Mesenchymal stem cell (in vitro differentiated cells and primary cell): ENCODE data around the gene PPM1D. TPM values are rescaled to one million over a fixed set of nuclear protein-coding genes. Genes with fewer than 3 reads are reported as not detected.
A peak's percentile ranks its signal among the peaks of the same experiment; 100 is the strongest.
"Not testable (repeated sequence)": the region's sequence is repeated elsewhere in the genome, so short reads cannot be mapped to it uniquely, and the experiment has no call there.

ENCODE experiments used
- DNase-seq: peaks from one replicate; pipeline ENCODE4 v3.0.0-alpha.2; 2013
- H2AFZ ChIP-seq: one replicate; pipeline ENCODE4 v1.6.1; 2013; ENCODE audit warnings: low read depth, mild to moderate bottlenecking, control low read depth, inconsistent platforms, low read length, moderate library complexity
- H2AK5ac ChIP-seq: 2 replicates; pipeline ENCODE4 v1.6.1; 2013; ENCODE audit warnings: low read length, moderate library complexity, mild to moderate bottlenecking, inconsistent platforms; ENCODE audit not compliant: severe bottlenecking
- H2BK120ac ChIP-seq: one replicate; pipeline ENCODE4 v1.6.1; 2013; ENCODE audit warnings: low read depth, mild to moderate bottlenecking, inconsistent platforms, low read length, moderate library complexity
- H2BK12ac ChIP-seq, 2 experiments: one replicate each; pipeline ENCODE4 v1.6.1; 2013; ENCODE audit warnings: inconsistent platforms in 2 of 2, low read length in 2 of 2, mild to moderate bottlenecking in 2 of 2, moderate library complexity in 2 of 2, control low read depth in 1 of 2
- H2BK15ac ChIP-seq: one replicate; pipeline ENCODE4 v1.6.1; 2013; ENCODE audit warnings: mild to moderate bottlenecking, low read depth, inconsistent platforms; ENCODE audit not compliant: poor library complexity, severe bottlenecking
- H2BK5ac ChIP-seq: 2 replicates; pipeline ENCODE4 v1.6.1; 2013; ENCODE audit warnings: low read depth, mild to moderate bottlenecking, low read length, control low read depth, inconsistent platforms; ENCODE audit not compliant: poor library complexity, severe bottlenecking
- H3K14ac ChIP-seq, 2 experiments: one replicate each; pipeline ENCODE4 v1.6.1; 2013; ENCODE audit warnings: inconsistent platforms in 2 of 2, low read length in 2 of 2, control low read depth in 1 of 2, mild to moderate bottlenecking in 1 of 2, moderate library complexity in 1 of 2
- H3K18ac ChIP-seq, 2 experiments: one replicate each; pipeline ENCODE4 v1.6.1; 2013; ENCODE audit warnings: inconsistent platforms in 2 of 2, low read length in 2 of 2, control low read depth in 1 of 2, low read depth in 1 of 2, mild to moderate bottlenecking in 1 of 2
- H3K23ac ChIP-seq, 2 experiments: one replicate each; pipeline ENCODE4 v1.6.1; 2013; ENCODE audit warnings: inconsistent platforms in 2 of 2, low read length in 2 of 2, mild to moderate bottlenecking in 2 of 2, moderate library complexity in 2 of 2, control low read depth in 1 of 2
- H3K27ac ChIP-seq: 2 replicates; pipeline ENCODE4 v1.5.1; 2013; ENCODE audit warnings: mild to moderate bottlenecking, moderate library complexity, low read length, control low read depth, inconsistent platforms; ENCODE audit not compliant: poor library complexity, severe bottlenecking
- H3K27me3 ChIP-seq, 2 experiments: 2 replicates each; pipeline versions ENCODE4 v1.6.1 to v1.7.0; 2013; ENCODE audit warnings: low read length in 2 of 2, mild to moderate bottlenecking in 2 of 2, moderate library complexity in 2 of 2, control low read depth in 1 of 2, inconsistent platforms in 1 of 2; ENCODE audit not compliant: control insufficient read depth in 1 of 2, insufficient read depth in 1 of 2
- H3K36me3 ChIP-seq, 2 experiments: 2 replicates each; pipeline versions ENCODE4 v1.6.1 to v1.7.0; 2013; ENCODE audit warnings: low read length in 2 of 2, control low read depth in 1 of 2, inconsistent platforms in 1 of 2, low read depth in 1 of 2, mild to moderate bottlenecking in 1 of 2; ENCODE audit not compliant: insufficient read depth in 2 of 2, control insufficient read depth in 1 of 2
- H3K4ac ChIP-seq, 2 experiments: one replicate each; pipeline ENCODE4 v1.6.1; 2013; ENCODE audit warnings: inconsistent platforms in 2 of 2, low read length in 2 of 2, mild to moderate bottlenecking in 2 of 2, moderate library complexity in 2 of 2, control low read depth in 1 of 2, low read depth in 1 of 2
- H3K4me1 ChIP-seq: 2 replicates; pipeline ENCODE4 v1.6.1; 2013; ENCODE audit warnings: low read depth, low read length, control low read depth; ENCODE audit not compliant: control insufficient read depth, insufficient read depth
- H3K4me2 ChIP-seq: 2 replicates; pipeline ENCODE4 v1.6.1; 2013; ENCODE audit warnings: low read length, mild to moderate bottlenecking, inconsistent platforms; ENCODE audit not compliant: poor library complexity, severe bottlenecking
- H3K4me3 ChIP-seq, 2 experiments: 2 replicates each; pipeline versions ENCODE4 v1.5.1 to v1.7.0; 2013; ENCODE audit warnings: low read length in 2 of 2, mild to moderate bottlenecking in 2 of 2, control low read depth in 1 of 2, low read depth in 1 of 2; ENCODE audit not compliant: insufficient read depth in 1 of 2
- H3K79me1 ChIP-seq: replicated peaks from 2 replicates; pipeline ENCODE4 v1.6.1; 2013; ENCODE audit warnings: mild to moderate bottlenecking, control low read depth, low read length, inconsistent platforms; ENCODE audit not compliant: poor library complexity, severe bottlenecking
- H3K9ac ChIP-seq: 2 replicates; pipeline ENCODE4 v1.7.0; 2013; ENCODE audit warnings: mild to moderate bottlenecking, low read length, moderate library complexity
- H3K9me3 ChIP-seq: 2 replicates; pipeline ENCODE4 v1.7.0; 2013; ENCODE audit warnings: mild to moderate bottlenecking, low read length; ENCODE audit not compliant: control insufficient read depth
- H4K8ac ChIP-seq: one replicate; pipeline ENCODE4 v1.6.1; 2013; ENCODE audit warnings: inconsistent platforms, mild to moderate bottlenecking, low read length, moderate library complexity
- H4K91ac ChIP-seq: one replicate; pipeline ENCODE4 v1.6.1; 2013; ENCODE audit warnings: mild to moderate bottlenecking, low read length, inconsistent platforms
- WGBS: methylation state at CpG from one replicate; pipeline ENCODE4 v1.1.7; 2013; ENCODE audit warnings: mixed read lengths; 5-methylcytosine and 5-hydroxymethylcytosine counted together
- polyA plus RNA-seq, 2 experiments: library from polyadenylated mRNA; stranded (reverse); fragments of 200-250 nt; gene quantifications; one replicate each; pipeline ENCODE4 v1.2.3, GENCODE V29; 2013

The PPM1D gene
- polyA plus RNA-seq (2013, experiment 1 of 2), result 10.7 TPM
- polyA plus RNA-seq (2013, experiment 2 of 2), result 10.7 TPM

GRCh38 chr17:60599620-60600489 lies at the start of gene PPM1D:
Gene PPM1D (plus strand): TSS chr17:60600193. CDS start chr17:60600415, 222 bp downstream.
- Histone ChIP-seq H2AFZ (peak within 1 kb of the TSS; percentile 33), H3K36me3 (no peaks in the 10 kb centered on the region), H2BK15ac (peak within 1 kb of the TSS; percentile 97), H3K9me3 (no peaks in the 10 kb centered on the region), H3K4me3 (peak within 1 kb of the TSS; percentile 98 to 99), H3K27me3 (no peaks in the 10 kb centered on the region), H3K27ac (peak within 1 kb of the TSS; percentile 98), H4K8ac (peak within 1 kb of the TSS; percentile 87), H3K23ac (peak within 1 kb of the TSS; percentile 42 to 100), H4K91ac (peak within 1 kb of the TSS; percentile 84), H3K4ac (peak within 1 kb of the TSS; percentile 80 to 97), H3K4me1 (peaks cover 8% of the 10 kb centered on the region), H3K14ac (peak within 1 kb of the TSS in 1 of 2 experiments; percentile 98), H3K4me2 (peak within 1 kb of the TSS; percentile 93), H3K79me1 (no peaks in the 10 kb centered on the region), H2BK12ac (peak within 1 kb of the TSS in 1 of 2 experiments; percentile 92), H2BK120ac (peak within 1 kb of the TSS; percentile 94), H2AK5ac (no peak within 1 kb of the TSS), H2BK5ac (peak within 1 kb of the TSS; percentile 89), H3K18ac (peak within 1 kb of the TSS; percentile 78 to 97), H3K9ac (peak within 1 kb of the TSS; percentile 94)
- DNase-seq, result peak; percentile 98
- under 1% methylated on average over 73 of the region's 83 CpGs for WGBS

- not testable (repeated sequence) for H3K23ac ChIP-seq, H2BK5ac ChIP-seq, H2AK5ac ChIP-seq, H3K4me3 ChIP-seq, H3K79me1 ChIP-seq, H3K27ac ChIP-seq, H3K27me3 ChIP-seq, H2BK15ac ChIP-seq, H2BK120ac ChIP-seq, H3K9me3 ChIP-seq, H3K14ac ChIP-seq, H3K4me1 ChIP-seq, H3K36me3 ChIP-seq, H3K4me2 ChIP-seq, H2BK12ac ChIP-seq, H3K4ac ChIP-seq, H4K91ac ChIP-seq, H3K9ac ChIP-seq, H4K8ac ChIP-seq, DNase-seq, H3K18ac ChIP-seq, H2AFZ ChIP-seq
- 98% methylated on average over 5 of the region's 13 CpGs for WGBS
These were observed 47.7 kb upstream of the PPM1D start for GRCh38 chr17:60552255-60552654.

- H3K4me3 ChIP-seq, result no peak overlapping the region
- H3K27me3 ChIP-seq, result no peaks in the 10 kb centered on the region
- no peak overlapping the region for H4K8ac ChIP-seq
- H3K4ac ChIP-seq, result no peak overlapping the region
- peaks cover 9% of the 10 kb centered on the region for H3K9me3 ChIP-seq
- no peak overlapping the region for H3K14ac ChIP-seq
- H2AFZ ChIP-seq, result no peak overlapping the region
- H3K36me3 ChIP-seq, result no peaks in the 10 kb centered on the region
- H2AK5ac ChIP-seq, result no peak overlapping the region
- H2BK15ac ChIP-seq, result no peak overlapping the region
- H3K27ac ChIP-seq, result peak overlapping the region; percentile 35
- H3K79me1 ChIP-seq, result no peaks in the 10 kb centered on the region
- no peak overlapping the region for H2BK120ac ChIP-seq
- no peak overlapping the region for H2BK5ac ChIP-seq
- peak; percentile 79 for DNase-seq
- H3K4me1 ChIP-seq, result peaks cover 2% of the 10 kb centered on the region
- no peak overlapping the region for H3K4me2 ChIP-seq
- H3K9ac ChIP-seq, result no peak overlapping the region
- H3K23ac ChIP-seq, result no peak overlapping the region
- no peak overlapping the region for H2BK12ac ChIP-seq
- H3K18ac ChIP-seq, result no peak overlapping the region
- 70% methylated on average over 1 of the region's 2 CpGs for WGBS
- no peak overlapping the region for H4K91ac ChIP-seq
These were observed 45.6 kb upstream of the PPM1D start for GRCh38 chr17:60554377-60554788.

GRCh38 chr17:60555786-60556185 lies 44.2 kb upstream of the PPM1D start:
- 87% methylated on average over 4 of the region's 4 CpGs for WGBS
- Histone ChIP-seq H3K4me3 (no peak overlapping the region), H3K27me3 (no peaks in the 10 kb centered on the region), H3K4ac (no peak overlapping the region), H2BK15ac (no peak overlapping the region), H3K4me2 (no peak overlapping the region), H3K79me1 (no peaks in the 10 kb centered on the region), H3K23ac (no peak overlapping the region), H4K8ac (no peak overlapping the region), H4K91ac (no peak overlapping the region), H2AK5ac (no peak overlapping the region), H2BK5ac (no peak overlapping the region), H3K14ac (no peak overlapping the region), H3K18ac (no peak overlapping the region), H3K27ac (no peak overlapping the region), H3K9ac (no peak overlapping the region), H3K36me3 (no peaks in the 10 kb centered on the region), H3K4me1 (peaks cover 2% of the 10 kb centered on the region), H2BK12ac (no peak overlapping the region), H2BK120ac (no peak overlapping the region), H3K9me3 (peaks cover 9% of the 10 kb centered on the region), H2AFZ (no peak overlapping the region)
- DNase-seq, result no peak
